Trophoblast cell (in vitro differentiated cells and primary cell): ENCODE data around the gene MPIG6B.

ENCODE experiments used
- DNase-seq, 2 donors: peaks; one replicate each; pipeline ENCODE4 v3.0.0-alpha.2; 2016
- H2AFZ ChIP-seq: 2 replicates; pipeline ENCODE4 v1.6.1; 2013; ENCODE audit warnings: low read length, moderate library complexity, mild to moderate bottlenecking; ENCODE audit not compliant: insufficient read depth, poor library complexity
- H2AK5ac ChIP-seq: 2 replicates; pipeline ENCODE4 v1.6.1; 2013; ENCODE audit warnings: mild to moderate bottlenecking, low read length
- H2BK120ac ChIP-seq: 2 replicates; pipeline ENCODE4 v1.6.1; 2013; ENCODE audit warnings: low read length, mild to moderate bottlenecking, moderate library complexity; ENCODE audit not compliant: insufficient read depth, poor library complexity
- H2BK12ac ChIP-seq: 2 replicates; pipeline ENCODE4 v1.6.1; 2013; ENCODE audit warnings: mild to moderate bottlenecking, low read length, moderate library complexity
- H2BK5ac ChIP-seq: 2 replicates; pipeline ENCODE4 v1.6.1; 2013; ENCODE audit warnings: low read length, low read depth, moderate library complexity, mild to moderate bottlenecking; ENCODE audit not compliant: poor library complexity
- H3K14ac ChIP-seq: 2 replicates; pipeline ENCODE4 v1.6.1; 2013; ENCODE audit warnings: mild to moderate bottlenecking, low read length
- H3K18ac ChIP-seq: 2 replicates; pipeline ENCODE4 v1.6.1; 2013; ENCODE audit warnings: mild to moderate bottlenecking, low read length
- H3K23ac ChIP-seq: 2 replicates; pipeline ENCODE4 v1.6.1; 2013; ENCODE audit warnings: low read length
- H3K27ac ChIP-seq: 2 replicates; pipeline ENCODE4 v1.5.1; 2013; ENCODE audit warnings: low read depth, mild to moderate bottlenecking, inconsistent platforms, low read length, moderate library complexity
- H3K27me3 ChIP-seq: 2 replicates; pipeline ENCODE4 v1.6.1; 2013; ENCODE audit warnings: inconsistent platforms, mild to moderate bottlenecking, low read length, moderate library complexity; ENCODE audit not compliant: insufficient read depth
- H3K36me3 ChIP-seq, 2 experiments: 1 replicate in 1 of 2; 2 replicates in 1 of 2; pipeline ENCODE4 v1.6.1; 2013; ENCODE audit warnings: low read length in 2 of 2, mild to moderate bottlenecking in 2 of 2, moderate library complexity in 1 of 2; ENCODE audit not compliant: insufficient read depth in 2 of 2, control insufficient read depth in 1 of 2
- H3K4ac ChIP-seq: 2 replicates; pipeline ENCODE4 v1.6.1; 2013; ENCODE audit warnings: low read depth, mild to moderate bottlenecking, low read length, moderate library complexity
- H3K4me1 ChIP-seq, 2 experiments: 1 replicate in 1 of 2; 2 replicates in 1 of 2; pipeline ENCODE4 v1.6.1; 2013; ENCODE audit warnings: low read length in 2 of 2, mild to moderate bottlenecking in 2 of 2, moderate library complexity in 1 of 2; ENCODE audit not compliant: insufficient read depth in 2 of 2, control insufficient read depth in 1 of 2
- H3K4me2 ChIP-seq: 2 replicates; pipeline ENCODE4 v1.6.1; 2013; ENCODE audit warnings: inconsistent platforms, mild to moderate bottlenecking, low read length, moderate library complexity
- H3K4me3 ChIP-seq: 2 replicates; pipeline ENCODE4 v1.5.1; 2013; ENCODE audit warnings: mild to moderate bottlenecking, low read depth, low read length, inconsistent platforms
- H3K79me1 ChIP-seq: one replicate; pipeline ENCODE4 v1.6.1; 2013; ENCODE audit warnings: low read length
- H3K79me2 ChIP-seq: 2 replicates; pipeline ENCODE4 v1.6.1; 2013; ENCODE audit warnings: low read length, mild to moderate bottlenecking; ENCODE audit not compliant: control insufficient read depth, insufficient read depth, poor library complexity
- H3K9ac ChIP-seq: 2 replicates; pipeline ENCODE4 v1.6.1; 2013; ENCODE audit warnings: mild to moderate bottlenecking, low read length
- H3K9me3 ChIP-seq: 2 replicates; pipeline ENCODE4 v1.6.1; 2013; ENCODE audit warnings: low read depth, mild to moderate bottlenecking, control low read depth, inconsistent platforms, low read length; ENCODE audit not compliant: insufficient read depth
- H4K12ac ChIP-seq: 2 replicates; pipeline ENCODE4 v1.6.1; 2013; ENCODE audit warnings: low read depth, mild to moderate bottlenecking, low read length, moderate library complexity
- H4K8ac ChIP-seq: 2 replicates; pipeline ENCODE4 v1.6.1; 2013; ENCODE audit warnings: low read depth, mild to moderate bottlenecking, low read length, moderate library complexity
- H4K91ac ChIP-seq: one replicate; pipeline ENCODE4 v1.6.1; 2013; ENCODE audit warnings: low read depth, mild to moderate bottlenecking, low read length, moderate library complexity
- WGBS: extraction: QIAGEN DNeasy Blood & Tissue Kit; methylation state at CpG from one replicate; pipeline ENCODE4 v1.1.7; 2013; ENCODE audit warnings: missing lambda C conversion rate; ENCODE audit not compliant: insufficient read length, insufficient coverage; ENCODE audit errors: extremely low coverage; 5-methylcytosine and 5-hydroxymethylcytosine counted together

Gene MPIG6B

DNA sequence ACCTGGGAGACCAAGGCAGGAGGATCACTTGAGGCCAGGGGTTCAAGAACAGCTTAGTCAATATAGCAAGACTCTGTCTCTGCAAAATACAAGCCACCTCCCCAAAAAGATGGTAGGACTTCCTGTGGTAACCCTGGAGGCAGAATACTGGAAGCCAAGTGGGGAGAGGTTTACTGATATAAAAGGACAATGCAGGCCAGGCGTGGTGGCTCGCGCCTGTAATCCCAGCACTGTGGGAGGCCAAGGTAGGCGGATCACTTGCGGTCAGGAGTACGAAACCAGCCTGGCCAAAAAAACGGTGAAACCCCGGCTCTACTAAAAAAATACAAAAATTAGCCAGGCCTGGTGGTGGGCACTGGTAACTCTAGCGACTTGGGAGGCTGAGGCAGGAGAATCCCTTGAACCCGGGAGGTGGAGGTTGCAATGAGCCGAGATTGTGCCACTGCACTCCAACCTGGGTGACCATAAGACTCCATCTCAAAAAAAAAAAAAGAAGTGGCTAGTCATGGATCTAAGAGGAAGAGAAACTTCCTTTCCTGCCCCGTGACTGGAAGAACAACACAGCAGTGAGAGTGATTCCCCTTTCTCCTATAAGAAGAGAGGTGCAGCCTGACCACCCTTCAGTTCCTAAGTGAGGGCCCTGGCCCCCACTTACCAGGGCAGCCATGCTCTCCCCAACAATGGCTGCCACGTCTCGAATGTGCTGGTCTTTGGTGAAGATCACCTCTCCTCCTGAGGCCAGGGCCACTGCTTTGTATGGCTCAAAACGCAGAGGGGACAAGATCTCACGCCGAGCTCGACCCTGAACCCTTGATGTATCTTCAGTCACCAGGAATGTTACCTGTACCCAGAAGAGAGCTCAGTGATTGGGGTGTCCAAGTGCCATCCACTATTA lies 45.4 kb downstream of the MPIG6B start:
- Histone ChIP-seq H3K36me3 (no peaks in the 10 kb centered on the region), H3K18ac (no peak overlapping the region), H3K9ac (peak overlapping the region; percentile 4), H3K23ac (no peak overlapping the region), H4K8ac (no peak overlapping the region), H3K79me2 (no peaks in the 10 kb centered on the region), H3K27me3 (no peaks in the 10 kb centered on the region), H2BK12ac (peak overlapping the region; percentile 42), H3K79me1 (no peaks in the 10 kb centered on the region), H4K91ac (no peak overlapping the region), H3K14ac (no peak overlapping the region), H3K4ac (no peak overlapping the region), H2AK5ac (no peak overlapping the region), H3K27ac (no peak overlapping the region), H3K9me3 (no peaks in the 10 kb centered on the region), H3K4me1 (peaks cover 7 to 15% of the 10 kb centered on the region in 2 experiments), H3K4me3 (no peak overlapping the region), H4K12ac (no peak overlapping the region), H2BK120ac (no peak overlapping the region), H3K4me2 (no peak overlapping the region), H2AFZ (no peak overlapping the region), H2BK5ac (no peak overlapping the region)
- WGBS: no CpG with 5 or more reads among the region's 18 CpGs
- DNase-seq: no peak

- WGBS: no CpG with 5 or more reads among the region's 12 CpGs
- Histone ChIP-seq H3K27me3 (no peaks in the 10 kb centered on the region), H3K14ac (no peak overlapping the region), H2AK5ac (peak overlapping the region; percentile 58), H3K9ac (no peak overlapping the region), H4K12ac (no peak overlapping the region), H3K79me1 (no peaks in the 10 kb centered on the region), H3K4me3 (no peak overlapping the region), H2AFZ (no peak overlapping the region), H3K18ac (no peak overlapping the region), H3K79me2 (no peaks in the 10 kb centered on the region), H3K27ac (no peak overlapping the region), H2BK120ac (no peak overlapping the region), H4K8ac (no peak overlapping the region), H2BK12ac (peak overlapping the region; percentile 59), H3K4me1 (peaks cover 7 to 13% of the 10 kb centered on the region in 2 experiments), H4K91ac (no peak overlapping the region), H3K23ac (no peak overlapping the region), H3K4ac (no peak overlapping the region), H3K36me3 (no peaks in the 10 kb centered on the region), H2BK5ac (no peak overlapping the region), H3K4me2 (no peak overlapping the region), H3K9me3 (no peaks in the 10 kb centered on the region)
- DNase-seq: peak; percentile 82 to 92
These were observed 46.7 kb downstream of the MPIG6B start for GRCh38 chr6:31769684-31770371.

DNA sequence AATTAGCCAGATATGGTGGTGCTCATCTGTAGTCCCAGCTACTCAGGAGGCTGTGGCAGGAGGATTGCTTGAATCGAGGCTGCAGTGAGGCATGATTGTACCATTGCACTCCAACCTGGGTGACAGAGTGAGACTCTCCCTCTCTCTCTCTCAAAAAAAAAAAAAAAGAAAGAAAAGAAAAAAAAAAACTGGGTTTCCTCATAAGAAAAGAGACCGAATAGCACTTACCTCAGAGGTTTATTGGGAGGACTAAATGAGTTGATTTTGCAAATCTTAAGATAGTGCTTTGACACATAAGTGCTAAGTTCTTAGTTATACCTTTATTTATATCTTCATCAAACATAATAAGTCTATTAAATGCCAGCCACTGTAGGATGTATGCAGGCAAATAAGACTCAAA lies 47.7 kb downstream of the MPIG6B start:
- Histone ChIP-seq H3K4me3 (no peak overlapping the region), H3K14ac (no peak overlapping the region), H3K9me3 (no peaks in the 10 kb centered on the region), H2AFZ (no peak overlapping the region), H2BK12ac (no peak overlapping the region), H3K9ac (no peak overlapping the region), H2AK5ac (no peak overlapping the region), H3K4me2 (no peak overlapping the region), H2BK120ac (no peak overlapping the region), H2BK5ac (no peak overlapping the region), H3K4me1 (peaks cover 7 to 13% of the 10 kb centered on the region in 2 experiments), H4K91ac (no peak overlapping the region), H3K79me1 (no peaks in the 10 kb centered on the region), H3K27ac (no peak overlapping the region), H3K4ac (no peak overlapping the region), H4K8ac (no peak overlapping the region), H4K12ac (no peak overlapping the region), H3K18ac (no peak overlapping the region), H3K79me2 (no peaks in the 10 kb centered on the region), H3K23ac (no peak overlapping the region), H3K27me3 (no peaks in the 10 kb centered on the region), H3K36me3 (no peaks in the 10 kb centered on the region)
- DNase-seq: no peak
- WGBS: no CpG with 5 or more reads among the region's 2 CpGs

GRCh38 chr6:31771992-31772358 lies 48.8 kb downstream of the MPIG6B start:
- Histone ChIP-seq H3K27me3 (no peaks in the 10 kb centered on the region), H3K23ac (no peak overlapping the region), H3K4me2 (no peak overlapping the region), H3K4ac (no peak overlapping the region), H2BK12ac (no peak overlapping the region), H3K36me3 (no peaks in the 10 kb centered on the region), H3K79me2 (no peaks in the 10 kb centered on the region), H2BK120ac (no peak overlapping the region), H3K14ac (no peak overlapping the region), H3K9ac (no peak overlapping the region), H2AFZ (no peak overlapping the region), H3K27ac (no peak overlapping the region), H4K8ac (no peak overlapping the region), H2BK5ac (no peak overlapping the region), H3K18ac (no peak overlapping the region), H3K9me3 (no peaks in the 10 kb centered on the region), H2AK5ac (no peak overlapping the region), H3K4me3 (no peak overlapping the region), H3K79me1 (no peaks in the 10 kb centered on the region), H4K12ac (no peak overlapping the region), H3K4me1 (peaks cover 7 to 10% of the 10 kb centered on the region in 2 experiments), H4K91ac (no peak overlapping the region)
- whole genome bisulfite sequencing: no CpG with 5 or more reads among the region's 4 CpGs
- no peak for DNase-seq
